Measurements from ENCODE around the gene AZGP1.
"Not testable (repeated sequence)": the region's sequence is repeated elsewhere in the genome, so short reads cannot be mapped to it uniquely, and the experiment has no call there.

- not testable (repeated sequence) for TF ChIP-seq BHLHE40 (IDR thresholded peaks at IDR 0.05; ENCODE audit: borderline replicate concordance); ELF4 (IDR thresholded peaks at IDR 0.05); FOXM1 (IDR thresholded peaks at IDR 0.05; ENCODE audit: borderline replicate concordance); FOXA1 (IDR thresholded peaks at IDR 0.05); NFRKB (IDR thresholded peaks at IDR 0.05)
Measured at GRCh38 chr7:99991543-99991942, 15.7 kb upstream of the AZGP1 start.
